Type B pancreatic cell (in vitro differentiated cells): ENCODE data around the gene CADM4. TPM values are rescaled to one million over a fixed set of nuclear protein-coding genes. Genes with fewer than 3 reads are reported as not detected.
A peak's percentile ranks its signal among the peaks of the same experiment; 100 is the strongest.
"Not testable (repeated sequence)": the region's sequence is repeated elsewhere in the genome, so short reads cannot be mapped to it uniquely, and the experiment has no call there.

Source experiments
- DNase-seq: peaks from one replicate; pipeline ENCODE4 v3.0.0; 2021; ENCODE audit warnings: mixed read lengths; ENCODE audit not compliant: unreplicated experiment; ENCODE audit errors: extremely low spot score
- H3K27ac Mint-ChIP-seq: 2 replicates; pipeline ENCODE4 v1.8.0; 2021; ENCODE audit warnings: mild to moderate bottlenecking, mixed read lengths
- H3K27me3 Mint-ChIP-seq: 2 replicates; pipeline ENCODE4 v1.8.0; 2021; ENCODE audit warnings: mixed read lengths
- H3K36me3 Mint-ChIP-seq: 2 replicates; pipeline ENCODE4 v1.8.0; 2021; ENCODE audit warnings: mixed read lengths
- H3K4me1 Mint-ChIP-seq: one replicate; pipeline ENCODE4 v1.8.0; 2021; ENCODE audit warnings: mixed read lengths; ENCODE audit not compliant: unreplicated experiment
- H3K4me3 Mint-ChIP-seq: 2 replicates; pipeline ENCODE4 v1.8.0; 2021; ENCODE audit warnings: mild to moderate bottlenecking, mixed read lengths
- H3K9me3 Mint-ChIP-seq: 2 replicates; pipeline ENCODE4 v1.8.0; 2021; ENCODE audit warnings: mixed read lengths
- CTCF ChIP-seq: fragments of 200-600 bp; sonication (generic); conservative IDR thresholded peaks from 2 replicates; pipeline ENCODE4 v1.5.0; 2021; ENCODE audit warnings: antibody characterized with exemption, mild to moderate bottlenecking
- total RNA-seq: library from RNA; stranded (reverse); gene quantifications from 2 replicates; pipeline ENCODE4 v1.2.1, GENCODE V29; 2021; ENCODE audit warnings: low replicate concordance

The CADM4 gene
- total RNA-seq, 1 donor from 2014 or later, result 37.9 TPM

- Mint-ChIP-seq H3K9me3 (no peaks in the 10 kb centered on the region), H3K27ac (no peak overlapping the region), H3K4me3 (no peak overlapping the region), H3K36me3 (no peaks in the 10 kb centered on the region), H3K27me3 (no peaks in the 10 kb centered on the region), H3K4me1 (peaks cover 8% of the 10 kb centered on the region)
- DNase-seq, result no peak
- TF ChIP-seq CTCF, result no peak
These were observed 43.4 kb upstream of the CADM4 start for GRCh38 chr19:43682824-43683661.

- H3K27ac Mint-ChIP-seq, H3K9me3 Mint-ChIP-seq, H3K36me3 Mint-ChIP-seq, H3K4me1 Mint-ChIP-seq, H3K27me3 Mint-ChIP-seq, H3K4me3 Mint-ChIP-seq, DNase-seq: not testable (repeated sequence)
These were observed 42.6 kb upstream of the CADM4 start for GRCh38 chr19:43682269-43682668.

GRCh38 chr19:43681821-43682220 lies 42.2 kb upstream of the CADM4 start:
- H3K36me3 Mint-ChIP-seq, result no peaks in the 10 kb centered on the region
- TF ChIP-seq CTCF, result no peak
- DNase-seq, result no peak
- H3K27ac Mint-ChIP-seq, result no peak overlapping the region
- no peaks in the 10 kb centered on the region for H3K9me3 Mint-ChIP-seq
- no peaks in the 10 kb centered on the region for H3K27me3 Mint-ChIP-seq
- peaks cover 8% of the 10 kb centered on the region for H3K4me1 Mint-ChIP-seq
- H3K4me3 Mint-ChIP-seq, result no peak overlapping the region

- no peak for DNase-seq
- Mint-ChIP-seq H3K27ac (peak overlapping the region; percentile 75), H3K4me3 (no peak overlapping the region), H3K27me3 (peaks cover 8% of the 10 kb centered on the region), H3K9me3 (no peaks in the 10 kb centered on the region), H3K36me3 (no peaks in the 10 kb centered on the region), H3K4me1 (peaks cover 15% of the 10 kb centered on the region)
- TF ChIP-seq CTCF, result no peak
These were observed 39.0 kb upstream of the CADM4 start for GRCh38 chr19:43678512-43679261.

- peak overlapping the region; percentile 19 for H3K4me3 Mint-ChIP-seq
These were observed 36.3 kb upstream of the CADM4 start for GRCh38 chr19:43675906-43676305.

More at GRCh38 chr19:43675906-43676305, 36.3 kb upstream of the CADM4 start:
- Mint-ChIP-seq H3K4me1 (peaks cover 21% of the 10 kb centered on the region), H3K9me3 (no peaks in the 10 kb centered on the region), H3K27ac (peak overlapping the region; percentile 94), H3K36me3 (no peaks in the 10 kb centered on the region), H3K27me3 (peaks cover 15% of the 10 kb centered on the region)
- DNase-seq, result no peak
- no peak for TF ChIP-seq CTCF
